Activated CD8-positive, alpha-beta memory T cell treated with anti-CD3 and anti-CD28 coated beads, Interleukin-2, amount 50 U/mL, for 4 hours (primary cell): ENCODE results near the gene ZNF24.

ENCODE experiments used
- DNase-seq: peaks from one replicate; pipeline ENCODE4 v3.0.0-alpha.2; 2020

ZNF24 gene

GRCh38 chr18:35352778-35353177 is 8.6 kb upstream of the ZNF24 start:
- DNase-seq: no peak

GRCh38 chr18:35352283-35352682 is 8.1 kb upstream of the ZNF24 start:
- no peak for DNase-seq

DNA sequence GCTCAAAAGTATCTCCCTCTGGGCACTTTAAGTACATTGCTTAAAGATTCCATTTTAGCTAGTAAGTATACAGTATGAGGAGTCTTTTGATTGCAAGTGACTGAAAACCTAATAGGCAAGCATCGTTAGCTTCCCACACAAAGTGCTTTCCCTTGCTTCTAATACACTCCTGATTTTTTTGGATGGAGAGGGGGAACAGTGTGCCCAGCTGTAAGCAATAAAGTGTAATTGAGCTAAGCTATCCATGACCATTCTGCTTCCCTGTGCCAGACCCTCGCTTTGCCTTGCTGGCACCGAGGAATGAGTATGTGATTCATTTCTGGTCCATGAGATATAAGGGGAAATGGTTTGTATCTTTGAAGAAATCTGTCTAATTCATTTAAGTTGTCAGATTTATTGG is 3.8 kb upstream of the ZNF24 start:
- DNase-seq: no peak

- no peak for DNase-seq
Observed at GRCh38 chr18:35345950-35346349, 1.7 kb upstream of the ZNF24 start.

DNA sequence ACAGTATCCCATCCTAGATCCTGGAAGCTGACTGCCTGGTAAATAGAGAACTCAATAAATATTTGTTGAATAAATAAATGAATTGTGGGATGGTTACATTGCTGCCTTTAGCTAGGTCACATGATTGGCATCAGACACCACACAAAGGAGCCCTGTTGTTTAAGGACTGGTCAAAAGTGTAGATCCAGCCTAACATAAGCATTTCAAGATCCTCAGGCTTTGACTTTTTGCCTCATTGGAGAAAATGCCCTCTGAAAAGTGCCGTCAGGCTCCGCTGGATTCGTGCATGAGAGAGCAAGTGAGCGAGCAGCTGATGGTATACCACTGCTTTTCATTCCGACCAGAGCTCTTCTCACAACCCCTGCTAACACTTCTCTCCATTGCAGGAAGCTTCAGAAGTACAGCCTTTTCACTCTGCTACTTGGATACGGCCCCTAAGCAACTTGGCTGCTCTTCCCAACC is 1.3 kb upstream of the ZNF24 start:
- DNase-seq: no peak

DNA sequence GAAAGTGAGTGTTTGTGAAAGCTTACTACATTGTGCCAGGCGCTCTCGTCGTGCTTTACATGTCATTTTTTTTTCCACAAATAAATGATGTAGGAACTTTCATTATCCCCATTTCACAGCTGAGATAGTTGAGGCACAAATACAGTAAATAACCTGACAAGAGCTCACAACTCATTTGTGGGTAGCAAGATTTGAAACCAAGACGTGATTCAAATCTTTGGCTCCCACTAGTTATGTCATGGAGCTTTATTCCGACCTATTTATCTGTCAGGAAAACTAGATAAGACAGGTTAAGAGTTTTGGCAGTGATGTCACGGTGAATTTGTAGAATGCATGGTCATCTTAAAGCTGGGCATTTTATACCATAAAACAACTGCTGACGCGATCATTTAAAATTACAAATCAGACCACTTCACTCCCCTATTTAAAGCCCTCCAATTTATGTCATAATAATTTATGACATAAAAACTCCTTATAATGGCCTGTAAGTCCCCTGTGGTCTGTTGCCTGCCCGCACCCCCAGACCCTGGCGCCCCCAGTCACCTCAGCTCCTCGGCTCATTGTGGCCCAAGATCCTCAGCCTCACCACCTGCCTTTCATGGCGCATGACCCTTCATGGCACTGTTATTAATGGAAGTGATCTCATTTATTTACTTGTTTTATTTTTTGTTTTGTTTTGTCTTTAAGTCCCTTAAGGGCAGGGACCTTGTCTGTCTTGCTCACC is 678 bp upstream of the ZNF24 start:
- DNase-seq: no peak

DNA sequence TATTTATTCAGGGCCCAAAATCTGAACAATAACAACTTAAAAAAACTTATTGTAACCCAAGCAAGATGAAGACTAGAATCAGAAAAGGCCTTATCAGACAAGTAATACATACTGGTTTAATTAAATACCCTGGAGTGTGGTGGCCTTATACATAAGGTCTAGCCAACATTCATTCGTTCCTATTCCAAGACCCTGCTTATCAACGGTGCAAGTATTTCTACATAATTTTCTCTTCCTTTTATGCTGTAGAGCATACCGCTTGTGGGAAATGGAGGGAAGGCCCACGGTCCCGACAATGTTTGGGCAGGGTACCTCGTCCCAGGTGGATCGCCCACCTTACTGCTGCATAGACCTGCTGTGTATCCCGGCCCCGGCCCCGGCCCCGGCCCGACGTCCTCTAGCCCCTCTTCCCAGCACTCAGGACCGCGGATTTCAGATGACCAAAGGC is 708 bp downstream of the ZNF24 start:
- no peak for DNase-seq

DNA sequence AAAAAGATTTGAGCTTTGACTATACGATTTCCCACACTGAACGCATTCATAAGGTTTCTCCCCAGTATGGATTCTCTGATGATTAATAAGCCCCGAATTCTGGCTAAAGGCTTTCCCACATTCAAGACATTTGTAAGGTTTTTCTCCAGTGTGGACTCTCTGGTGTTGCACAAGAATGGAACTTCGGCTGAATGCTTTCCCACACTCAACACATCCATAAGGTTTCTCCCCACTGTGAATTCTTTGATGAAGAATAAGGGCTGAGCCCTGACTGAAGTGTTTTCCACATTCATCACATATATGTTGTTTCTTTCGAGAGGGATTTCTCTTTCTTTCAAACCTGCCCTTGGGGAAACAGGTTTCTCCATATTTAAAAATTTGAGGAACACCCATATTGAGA is 6.9 kb downstream of the ZNF24 start:
- no peak for DNase-seq

GRCh38 chr18:35335866-35336265 is 8.4 kb downstream of the ZNF24 start:
- no peak for DNase-seq

DNA sequence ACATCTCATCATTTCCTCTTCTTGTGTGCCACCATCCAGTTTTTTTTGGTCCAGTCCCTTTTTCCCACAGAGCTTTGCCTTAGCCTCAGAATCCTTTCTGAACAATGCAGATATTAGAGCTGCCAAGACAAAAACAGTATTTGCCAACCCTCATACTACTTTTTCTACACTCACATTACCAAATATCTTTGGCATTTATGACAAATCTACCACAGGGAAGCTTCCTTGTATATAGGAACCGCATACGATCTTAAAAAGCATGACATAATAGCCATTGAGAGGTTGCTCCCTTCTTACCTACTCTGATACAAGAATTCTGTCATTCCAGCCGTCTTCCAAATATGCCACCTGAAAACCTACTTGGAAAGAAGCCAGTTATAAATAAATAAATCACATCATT is 9.4 kb downstream of the ZNF24 start:
- no peak for DNase-seq

- no peak for DNase-seq
Observed at GRCh38 chr18:35334212-35334611, 10.0 kb downstream of the ZNF24 start.

- no peak for DNase-seq
Observed at GRCh38 chr18:35331367-35332087, 12.7 kb downstream of the ZNF24 start.

DNA sequence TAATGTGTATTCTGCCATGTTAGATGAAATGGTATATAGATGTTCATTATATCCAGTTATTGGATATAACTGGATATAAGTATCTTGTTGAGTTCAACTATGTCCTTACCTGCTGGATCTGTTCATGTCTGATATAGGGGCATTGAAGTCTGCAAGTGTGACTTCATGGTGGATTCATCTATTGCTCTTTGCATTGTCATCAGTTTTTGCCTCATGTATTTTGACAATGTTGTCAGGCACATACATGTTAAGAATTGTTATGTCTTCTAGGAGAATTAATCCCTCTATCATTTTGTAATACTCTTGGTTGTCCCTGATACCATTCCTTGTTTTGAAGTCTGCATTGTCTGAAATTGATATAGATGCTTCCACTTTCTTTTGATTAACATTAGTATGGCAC is 15.4 kb downstream of the ZNF24 start:
- no peak for DNase-seq

- no peak for DNase-seq
Observed at GRCh38 chr18:35326695-35327387, 17.4 kb downstream of the ZNF24 start.

DNA sequence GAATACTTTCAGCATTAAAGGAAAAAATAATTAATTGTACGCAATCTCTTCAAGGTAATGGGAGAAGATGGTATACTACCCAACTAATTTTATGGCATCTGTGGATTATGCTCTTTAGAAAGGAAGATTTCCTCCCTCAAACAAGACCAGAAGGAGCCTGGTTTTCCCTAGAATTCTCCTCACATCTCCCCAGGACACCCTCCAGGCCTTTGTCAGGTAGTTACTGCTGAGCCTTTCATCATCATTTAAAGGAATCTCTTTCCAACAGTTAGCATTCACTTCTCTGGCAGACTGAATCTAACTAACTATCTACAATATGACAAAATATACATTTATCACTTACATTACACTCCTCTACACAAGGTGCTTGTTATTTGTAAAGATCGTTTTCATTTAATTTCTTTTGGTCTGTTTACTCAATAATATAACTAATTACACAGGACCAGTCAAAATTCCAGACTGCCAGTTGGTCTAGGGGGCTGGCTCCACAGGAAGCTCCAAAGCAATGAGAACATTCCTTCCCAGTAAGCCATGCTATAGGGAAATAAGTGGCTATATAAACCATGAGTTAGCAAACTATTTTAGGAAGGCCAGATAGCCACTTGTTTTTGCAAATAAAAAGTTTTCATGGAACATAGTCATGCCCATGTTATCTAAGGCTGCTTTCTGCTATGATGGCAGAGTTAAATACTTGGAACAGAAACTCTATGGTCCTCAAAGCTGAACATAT is 19.1 kb downstream of the ZNF24 start:
- no peak for DNase-seq

DNA sequence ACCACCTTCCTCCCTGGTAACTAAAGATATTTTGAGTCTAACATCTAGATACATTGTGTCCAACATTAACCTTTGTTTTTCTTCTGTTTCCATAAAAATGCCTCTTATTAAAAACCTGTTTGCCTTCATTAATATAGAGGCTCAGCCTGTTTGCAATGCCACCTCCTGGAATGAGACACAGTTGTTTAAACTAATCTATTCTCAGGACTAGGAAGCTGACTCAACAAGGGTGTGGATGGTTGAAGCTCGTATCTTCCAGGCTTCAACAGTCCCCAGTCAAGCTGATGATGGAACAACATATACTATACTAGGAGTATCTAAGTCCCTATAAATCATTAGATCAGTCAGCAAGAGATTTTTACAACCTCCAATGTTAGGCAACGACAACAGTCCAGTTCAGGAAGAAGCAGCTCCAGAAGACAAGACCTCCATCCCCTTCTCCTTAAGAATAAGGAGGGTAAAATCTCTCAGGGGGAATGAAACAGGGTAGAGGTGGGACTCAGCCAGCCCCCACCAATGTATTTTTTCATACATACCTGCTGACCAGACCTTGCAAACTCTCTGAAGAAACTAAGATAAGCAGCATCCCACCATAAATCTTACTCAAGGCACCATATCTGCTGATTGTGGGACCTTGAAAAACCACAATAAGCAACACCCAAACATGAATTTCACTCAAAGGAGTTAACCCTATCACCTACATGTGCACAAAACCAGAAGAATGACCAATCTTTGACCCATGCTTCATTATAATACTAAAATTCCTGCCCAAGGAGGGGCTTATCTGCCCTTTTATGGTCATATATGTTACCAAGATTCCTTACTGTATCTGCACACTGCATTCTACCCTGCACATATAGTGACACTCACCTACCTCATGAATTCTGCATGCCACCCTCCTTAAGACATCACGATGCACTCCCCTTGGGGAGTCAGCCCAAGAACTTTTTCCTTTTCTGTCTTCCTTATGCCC is 21.4 kb downstream of the ZNF24 start:
- no peak for DNase-seq

DNA sequence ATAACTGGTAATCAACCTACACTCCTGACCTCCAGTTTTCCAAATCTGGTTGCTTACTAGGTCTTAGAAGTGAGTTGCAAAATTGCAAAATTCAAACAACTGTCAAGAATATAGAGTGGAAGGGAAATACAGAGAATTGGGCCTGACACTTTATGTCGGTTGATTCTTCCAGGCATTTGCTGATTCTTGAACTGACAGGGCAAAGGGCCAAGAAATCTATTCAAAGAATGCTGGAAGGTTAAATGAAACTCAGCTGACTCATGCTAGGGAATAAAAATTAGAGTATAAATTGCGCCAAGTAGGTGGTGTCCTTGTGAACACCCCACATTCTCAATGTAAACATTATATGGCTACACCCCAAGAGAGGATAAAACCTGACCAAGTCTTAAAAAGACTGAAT is 32.7 kb downstream of the ZNF24 start:
- DNase-seq: no peak

DNA sequence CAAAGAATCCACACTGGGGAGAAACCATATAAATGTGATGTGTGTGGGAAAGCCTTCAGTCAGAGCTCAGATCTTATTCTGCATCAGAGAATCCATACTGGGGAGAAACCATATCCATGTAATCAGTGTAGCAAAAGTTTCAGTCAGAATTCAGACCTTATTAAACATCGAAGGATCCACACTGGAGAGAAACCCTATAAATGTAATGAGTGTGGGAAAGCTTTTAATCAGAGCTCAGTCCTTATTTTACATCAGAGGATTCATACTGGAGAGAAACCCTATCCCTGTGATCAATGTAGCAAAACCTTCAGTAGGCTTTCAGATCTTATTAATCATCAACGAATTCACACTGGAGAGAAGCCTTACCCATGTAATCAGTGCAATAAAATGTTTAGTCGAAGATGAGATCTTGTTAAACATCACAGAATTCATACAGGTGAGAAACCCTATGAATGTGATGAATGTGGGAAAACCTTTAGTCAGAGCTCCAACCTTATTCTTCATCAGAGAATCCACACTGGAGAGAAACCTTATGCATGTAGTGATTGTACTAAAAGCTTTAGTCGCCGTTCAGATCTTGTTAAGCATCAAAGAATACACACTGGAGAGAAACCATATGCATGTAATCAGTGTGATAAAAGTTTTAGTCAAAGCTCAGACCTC is 37.5 kb downstream of the ZNF24 start:
- DNase-seq: no peak

- no peak for DNase-seq
Observed at GRCh38 chr18:35303610-35304009, 40.6 kb downstream of the ZNF24 start.

- DNase-seq: no peak
Observed at GRCh38 chr18:35296060-35296459, 48.2 kb downstream of the ZNF24 start.

DNA sequence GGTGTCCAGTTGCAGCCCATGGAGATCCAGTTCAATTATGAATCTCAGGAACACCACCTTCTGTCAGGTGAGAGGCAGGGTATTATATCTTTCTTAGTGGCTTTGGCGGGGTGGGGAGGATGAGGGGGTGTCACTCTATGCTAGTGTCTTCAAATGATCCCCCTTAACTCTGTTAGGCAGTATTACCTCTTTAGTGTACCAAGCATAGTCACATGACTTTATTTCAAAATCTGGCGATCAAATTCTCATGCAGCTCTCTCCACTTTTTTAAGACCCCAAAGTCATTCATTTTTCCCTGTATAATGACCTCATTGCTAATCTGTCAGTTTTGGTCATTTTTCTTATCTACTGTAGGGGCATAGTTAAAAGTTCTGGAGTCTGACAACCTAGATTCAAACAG is 53.1 kb downstream of the ZNF24 start:
- no peak for DNase-seq
